Stomach (tissue), 4 donors: Measurements from ENCODE around the gene RPN2.

Source experiments
- CTCF ChIP-seq, 7 experiments: fragments of 450-650 bp in 4 of 7; fragments of 200-600 bp in 3 of 7; sonication (generic) in 3 of 7; IDR thresholded peaks; one replicate each; pipeline ENCODE4 v1.5.1; 2016 to 2019; ENCODE audit warnings: antibody characterized with exemption in 7 of 7, control low read depth in 2 of 7, mild to moderate bottlenecking in 1 of 7
- EP300 ChIP-seq: sonication (generic); formaldehyde crosslinking; IDR thresholded peaks from one replicate; pipeline ENCODE4 v1.6.1; 2017; ENCODE audit warnings: antibody characterized with exemption
- POLR2A ChIP-seq, 4 donors: fragments of 450-650 bp; IDR thresholded peaks; one replicate each; pipeline ENCODE4 v1.6.1; 2016; ENCODE audit warnings: antibody characterized with exemption in 4 of 4, control low read depth in 2 of 4, mild to moderate bottlenecking in 1 of 4, moderate library complexity in 1 of 4

- TF ChIP-seq POLR2A (IDR thresholded peaks at IDR 0.05) (no peak), CTCF (IDR thresholded peaks at IDR 0.05) (no peak), EP300 (no peak)
Measured at GRCh38 chr20:37229357-37229756, 50.2 kb downstream of the RPN2 start.
